ENCODE results near the gene PLEKHD1. TPM values are rescaled to one million over a fixed set of nuclear protein-coding genes. Genes with fewer than 3 reads are reported as not detected.
"Not testable (repeated sequence)": the region's sequence is repeated elsewhere in the genome, so short reads cannot be mapped to it uniquely, and the experiment has no call there.

Gene PLEKHD1
- total RNA-seq, 1 donor from 2014 or later = not detected

GRCh38 chr14:69493038-69493437 is 8.5 kb downstream of the PLEKHD1 start:
- H3K27me3 Mint-ChIP-seq (ENCODE audit: insufficient read depth, low read depth) = peaks cover 5% of the 10 kb centered on the region
- Histone ChIP-seq H3K27me3 (peaks cover 26% of the 10 kb centered on the region), H4K20me1 (ENCODE audit: low read depth) (peaks cover 1% of the 10 kb centered on the region), H3K4me1 (peaks cover 2% of the 10 kb centered on the region), H3F3A (ENCODE audit: low read depth) (no peaks in the 10 kb centered on the region), H3K36me3 (no peaks in the 10 kb centered on the region), H3K4me3 (no peak overlapping the region), H3K27ac (no peak overlapping the region), H3K4me2 (no peak overlapping the region), H3K79me2 (ENCODE audit: low read depth) (no peaks in the 10 kb centered on the region), H3K9ac (no peak overlapping the region), H3K9me3 (ENCODE audit: low read depth) (no peaks in the 10 kb centered on the region), H2AFZ (replicated peaks) (no peak overlapping the region)
- H3K36me3 Mint-ChIP-seq = no peaks in the 10 kb centered on the region
- H3K9me3 Mint-ChIP-seq = no peaks in the 10 kb centered on the region
- no peak for DNase-seq (ENCODE audit: low spot score)
- H3K4me3 Mint-ChIP-seq = no peak overlapping the region
- no peak overlapping the region for H3K27ac Mint-ChIP-seq
- peaks cover 15% of the 10 kb centered on the region for H3K4me1 Mint-ChIP-seq
- TF ChIP-seq CTCF (IDR thresholded peaks at IDR 0.05) (no peak), EZH2phosphoT487 (IDR thresholded peaks at IDR 0.05) (no peak), EZH2 (IDR thresholded peaks at IDR 0.05) (no peak)

GRCh38 chr14:69493791-69494190 is 9.3 kb downstream of the PLEKHD1 start:
- no peak overlapping the region for H3K27ac Mint-ChIP-seq
- Histone ChIP-seq H3F3A (ENCODE audit: low read depth) (no peaks in the 10 kb centered on the region), H4K20me1 (ENCODE audit: low read depth) (no peaks in the 10 kb centered on the region), H2AFZ (replicated peaks) (no peak overlapping the region), H3K27ac (no peak overlapping the region), H3K9ac (no peak overlapping the region), H3K79me2 (ENCODE audit: low read depth) (no peaks in the 10 kb centered on the region), H3K4me3 (no peak overlapping the region), H3K4me2 (no peak overlapping the region), H3K9me3 (ENCODE audit: low read depth) (no peaks in the 10 kb centered on the region), H3K36me3 (no peaks in the 10 kb centered on the region), H3K27me3 (peaks cover 19% of the 10 kb centered on the region), H3K4me1 (no peaks in the 10 kb centered on the region)
- DNase-seq (ENCODE audit: low spot score) = no peak
- H3K4me3 Mint-ChIP-seq = no peak overlapping the region
- TF ChIP-seq CTCF (IDR thresholded peaks at IDR 0.05) = no peak
- TF ChIP-seq EZH2phosphoT487 (IDR thresholded peaks at IDR 0.05) = no peak
- no peak for TF ChIP-seq EZH2 (IDR thresholded peaks at IDR 0.05)
- H3K27me3 Mint-ChIP-seq (ENCODE audit: insufficient read depth, low read depth) = peaks cover 5% of the 10 kb centered on the region
- no peaks in the 10 kb centered on the region for H3K36me3 Mint-ChIP-seq
- H3K4me1 Mint-ChIP-seq = peaks cover 13% of the 10 kb centered on the region
- H3K9me3 Mint-ChIP-seq = no peaks in the 10 kb centered on the region

GRCh38 chr14:69495341-69495921 is 10.9 kb downstream of the PLEKHD1 start:
- Histone ChIP-seq H3K79me2 (ENCODE audit: low read depth) (no peaks in the 10 kb centered on the region), H2AFZ (replicated peaks) (no peak overlapping the region), H3K27me3 (peaks cover 15% of the 10 kb centered on the region), H3K9ac (no peak overlapping the region), H3K36me3 (no peaks in the 10 kb centered on the region), H3F3A (ENCODE audit: low read depth) (no peaks in the 10 kb centered on the region), H4K20me1 (ENCODE audit: low read depth) (no peaks in the 10 kb centered on the region), H3K9me3 (ENCODE audit: low read depth) (no peaks in the 10 kb centered on the region), H3K4me3 (no peak overlapping the region), H3K27ac (no peak overlapping the region), H3K4me1 (no peaks in the 10 kb centered on the region), H3K4me2 (no peak overlapping the region)
- Mint-ChIP-seq H3K4me1 (peaks cover 9% of the 10 kb centered on the region), H3K9me3 (no peaks in the 10 kb centered on the region), H3K27me3 (ENCODE audit: insufficient read depth, low read depth) (peaks cover 2% of the 10 kb centered on the region), H3K36me3 (no peaks in the 10 kb centered on the region), H3K27ac (no peak overlapping the region), H3K4me3 (no peak overlapping the region)
- DNase-seq (ENCODE audit: low spot score) = no peak
- no peak for TF ChIP-seq EZH2 (IDR thresholded peaks at IDR 0.05)
- no peak for TF ChIP-seq CTCF (IDR thresholded peaks at IDR 0.05)
- TF ChIP-seq EZH2phosphoT487 (IDR thresholded peaks at IDR 0.05) = no peak

GRCh38 chr14:69497866-69498265 is 13.3 kb downstream of the PLEKHD1 start:
- H3K9ac ChIP-seq; H3K36me3 Mint-ChIP-seq; DNase-seq (ENCODE audit: low spot score); H3K9me3 Mint-ChIP-seq; H3K27me3 Mint-ChIP-seq (ENCODE audit: insufficient read depth, low read depth); H3K4me1 Mint-ChIP-seq; H3K79me2 ChIP-seq (ENCODE audit: low read depth); H3K27ac Mint-ChIP-seq; H3K9me3 ChIP-seq (ENCODE audit: low read depth); H3F3A ChIP-seq (ENCODE audit: low read depth); H3K4me3 ChIP-seq; H4K20me1 ChIP-seq (ENCODE audit: low read depth); H3K4me2 ChIP-seq; H3K4me1 ChIP-seq; H3K27me3 ChIP-seq; H2AFZ ChIP-seq (replicated peaks); H3K27ac ChIP-seq; H3K36me3 ChIP-seq; H3K4me3 Mint-ChIP-seq: not testable (repeated sequence)

- not testable (repeated sequence) for H3K4me1 ChIP-seq; H2AFZ ChIP-seq (replicated peaks); H4K20me1 ChIP-seq (ENCODE audit: low read depth); H3K9me3 Mint-ChIP-seq; H3K79me2 ChIP-seq (ENCODE audit: low read depth); H3K27me3 Mint-ChIP-seq (ENCODE audit: insufficient read depth, low read depth); H3K9me3 ChIP-seq (ENCODE audit: low read depth); H3K9ac ChIP-seq; H3K27me3 ChIP-seq; H3K4me3 ChIP-seq; H3K4me2 ChIP-seq; DNase-seq (ENCODE audit: low spot score); H3K36me3 ChIP-seq; H3F3A ChIP-seq (ENCODE audit: low read depth); H3K4me3 Mint-ChIP-seq; H3K36me3 Mint-ChIP-seq; H3K27ac Mint-ChIP-seq; H3K4me1 Mint-ChIP-seq; H3K27ac ChIP-seq
These were observed 13.8 kb downstream of the PLEKHD1 start for GRCh38 chr14:69498286-69498685.

All from neural progenitor cell (in vitro differentiated cells).